ENCODE results near the gene CEP72. TPM values are rescaled to one million over a fixed set of nuclear protein-coding genes. Genes with fewer than 3 reads are reported as not detected.

Gene CEP72
- total and polyA plus RNA-seq, 4 donors = 1.3 to 5.9 (median 2.6) TPM

DNA sequence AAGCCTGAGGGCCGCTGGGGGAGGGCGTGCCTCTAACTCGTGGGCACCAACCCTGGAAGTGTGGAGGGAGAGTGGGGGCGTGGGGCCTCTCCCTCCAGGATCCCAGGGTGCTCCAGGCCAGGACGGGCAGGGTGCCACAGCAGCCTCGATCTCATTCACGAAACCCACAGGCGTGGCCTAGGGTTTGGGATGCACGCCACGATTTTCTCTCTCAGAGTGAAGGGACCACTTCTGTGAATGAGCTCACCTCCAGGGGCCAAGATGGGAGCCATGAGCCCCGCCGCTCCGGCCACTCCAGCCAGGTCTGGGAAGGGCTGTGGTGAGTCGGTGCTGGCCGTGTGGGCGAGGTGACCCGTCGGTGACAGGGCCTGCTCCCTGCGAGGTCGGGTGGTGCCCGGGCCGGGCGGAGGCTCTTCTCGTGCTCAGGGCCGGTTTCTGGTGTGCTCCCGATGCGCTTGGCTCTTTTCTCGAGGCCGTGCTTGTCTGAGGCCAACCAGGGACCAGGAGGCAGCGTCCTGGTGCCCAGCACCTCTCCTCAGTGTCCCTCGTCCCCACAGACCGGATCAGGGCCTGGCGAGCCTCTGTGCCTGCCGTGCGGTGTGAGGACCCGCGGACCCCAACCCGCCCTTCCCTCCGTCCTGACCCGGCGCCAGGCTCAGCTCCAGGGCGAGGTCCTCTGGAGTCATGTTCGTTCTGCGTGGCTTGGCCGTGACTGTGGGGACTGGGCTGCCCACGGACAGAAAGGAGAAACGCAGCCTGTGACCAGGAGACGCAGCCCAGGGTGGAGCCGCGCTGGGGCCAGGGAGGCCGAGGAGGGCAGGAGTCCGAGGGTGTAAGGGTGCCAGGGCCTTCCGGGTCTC is 50.0 kb downstream of the CEP72 start (continued):
- TF ChIP-seq, protein P1, sequence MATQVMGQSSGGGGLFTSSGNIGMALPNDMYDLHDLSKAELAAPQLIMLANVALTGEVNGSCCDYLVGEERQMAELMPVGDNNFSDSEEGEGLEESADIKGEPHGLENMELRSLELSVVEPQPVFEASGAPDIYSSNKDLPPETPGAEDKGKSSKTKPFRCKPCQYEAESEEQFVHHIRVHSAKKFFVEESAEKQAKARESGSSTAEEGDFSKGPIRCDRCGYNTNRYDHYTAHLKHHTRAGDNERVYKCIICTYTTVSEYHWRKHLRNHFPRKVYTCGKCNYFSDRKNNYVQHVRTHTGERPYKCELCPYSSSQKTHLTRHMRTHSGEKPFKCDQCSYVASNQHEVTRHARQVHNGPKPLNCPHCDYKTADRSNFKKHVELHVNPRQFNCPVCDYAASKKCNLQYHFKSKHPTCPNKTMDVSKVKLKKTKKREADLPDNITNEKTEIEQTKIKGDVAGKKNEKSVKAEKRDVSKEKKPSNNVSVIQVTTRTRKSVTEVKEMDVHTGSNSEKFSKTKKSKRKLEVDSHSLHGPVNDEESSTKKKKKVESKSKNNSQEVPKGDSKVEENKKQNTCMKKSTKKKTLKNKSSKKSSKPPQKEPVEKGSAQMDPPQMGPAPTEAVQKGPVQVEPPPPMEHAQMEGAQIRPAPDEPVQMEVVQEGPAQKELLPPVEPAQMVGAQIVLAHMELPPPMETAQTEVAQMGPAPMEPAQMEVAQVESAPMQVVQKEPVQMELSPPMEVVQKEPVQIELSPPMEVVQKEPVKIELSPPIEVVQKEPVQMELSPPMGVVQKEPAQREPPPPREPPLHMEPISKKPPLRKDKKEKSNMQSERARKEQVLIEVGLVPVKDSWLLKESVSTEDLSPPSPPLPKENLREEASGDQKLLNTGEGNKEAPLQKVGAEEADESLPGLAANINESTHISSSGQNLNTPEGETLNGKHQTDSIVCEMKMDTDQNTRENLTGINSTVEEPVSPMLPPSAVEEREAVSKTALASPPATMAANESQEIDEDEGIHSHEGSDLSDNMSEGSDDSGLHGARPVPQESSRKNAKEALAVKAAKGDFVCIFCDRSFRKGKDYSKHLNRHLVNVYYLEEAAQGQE (IDR thresholded peaks at IDR 0.05) = no peak
- no peak for TF ChIP-seq GABPA (IDR thresholded peaks at IDR 0.05 in 1 of 2, conservative IDR thresholded peaks at IDR 0.05 in 1 of 2)
- no peak for TF ChIP-seq SP1 (IDR thresholded peaks at IDR 0.05)

DNA sequence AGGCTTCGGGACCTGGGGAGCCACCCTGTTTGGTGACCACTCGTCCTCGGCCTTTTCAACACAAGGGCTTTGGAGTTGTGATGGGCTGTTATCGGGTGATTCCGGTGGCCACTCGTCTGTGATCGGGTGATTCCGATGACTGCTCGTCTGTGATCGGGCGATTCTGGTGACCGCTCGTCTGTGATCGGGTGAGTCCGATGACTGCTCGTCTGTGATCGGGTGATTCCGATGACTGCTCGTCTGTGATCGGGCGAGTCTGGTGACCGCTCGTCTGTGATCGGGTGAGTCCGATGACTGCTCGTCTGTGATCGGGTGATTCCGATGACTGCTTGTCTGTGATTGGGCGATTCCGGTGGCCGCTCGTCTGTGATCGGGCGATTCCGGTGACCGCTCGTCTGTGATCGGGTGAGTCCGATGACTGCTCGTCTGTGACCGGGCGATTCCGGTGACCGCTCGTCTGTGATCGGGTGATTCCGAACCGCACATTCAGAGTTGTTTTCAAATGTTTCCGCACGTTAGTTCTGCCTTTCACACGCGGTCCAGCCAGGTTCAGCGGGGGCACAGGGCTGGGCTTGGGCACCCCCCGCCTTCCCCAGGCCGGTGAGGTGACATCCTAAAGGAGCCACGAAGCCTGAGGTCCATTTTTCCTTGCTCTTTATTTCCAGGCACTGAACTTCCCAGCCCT is 50.8 kb downstream of the CEP72 start:
- H3K4me1 ChIP-seq (ENCODE audit: control insufficient read depth in 4 of 4, insufficient read depth in 4 of 4, low read length in 3 of 4) = peaks cover 0 to 19% (median 9%) of the 10 kb centered on the region in 4 donors
- no peak overlapping the region for H3K4me3 ChIP-seq (ENCODE audit: low read depth in 1 of 3, low read length in 3 of 3)
- no peak overlapping the region for H3K9ac ChIP-seq (ENCODE audit: low read depth in 1 of 2, low read length in 2 of 2)
- WGBS = 94% methylated on average over 56 of the region's 56 CpGs
- no peak overlapping the region for H3K27ac ChIP-seq (ENCODE audit: low read depth in 1 of 2, low read length in 2 of 2)
- H3K9me3 ChIP-seq (ENCODE audit: control insufficient read depth in 4 of 4, low read length in 3 of 4) = no peaks in the 10 kb centered on the region
- H3K27me3 ChIP-seq (ENCODE audit: control insufficient read depth in 4 of 4, insufficient read depth in 4 of 4, low read length in 3 of 4) = no peaks in the 10 kb centered on the region
- no peak for TF ChIP-seq FOXA1 (IDR thresholded peaks at IDR 0.05)
- no peak for TF ChIP-seq YY1 (IDR thresholded peaks at IDR 0.05)
- TF ChIP-seq FOXA2 (IDR thresholded peaks at IDR 0.05) = no peak
- TF ChIP-seq GABPA (IDR thresholded peaks at IDR 0.05 in 1 of 2, conservative IDR thresholded peaks at IDR 0.05 in 1 of 2) = no peak
- no peak for TF ChIP-seq NR2F2 (IDR thresholded peaks at IDR 0.05)
- no peak for TF ChIP-seq JUND (IDR thresholded peaks at IDR 0.05)
- TF ChIP-seq EGR1 (IDR thresholded peaks at IDR 0.05; ENCODE audit: low read depth in 2 of 2) = no peak
- no peak for TF ChIP-seq SP1 (IDR thresholded peaks at IDR 0.05)
- TF ChIP-seq RAD21 (IDR thresholded peaks at IDR 0.05) = no peak
- TF ChIP-seq, protein P2, sequence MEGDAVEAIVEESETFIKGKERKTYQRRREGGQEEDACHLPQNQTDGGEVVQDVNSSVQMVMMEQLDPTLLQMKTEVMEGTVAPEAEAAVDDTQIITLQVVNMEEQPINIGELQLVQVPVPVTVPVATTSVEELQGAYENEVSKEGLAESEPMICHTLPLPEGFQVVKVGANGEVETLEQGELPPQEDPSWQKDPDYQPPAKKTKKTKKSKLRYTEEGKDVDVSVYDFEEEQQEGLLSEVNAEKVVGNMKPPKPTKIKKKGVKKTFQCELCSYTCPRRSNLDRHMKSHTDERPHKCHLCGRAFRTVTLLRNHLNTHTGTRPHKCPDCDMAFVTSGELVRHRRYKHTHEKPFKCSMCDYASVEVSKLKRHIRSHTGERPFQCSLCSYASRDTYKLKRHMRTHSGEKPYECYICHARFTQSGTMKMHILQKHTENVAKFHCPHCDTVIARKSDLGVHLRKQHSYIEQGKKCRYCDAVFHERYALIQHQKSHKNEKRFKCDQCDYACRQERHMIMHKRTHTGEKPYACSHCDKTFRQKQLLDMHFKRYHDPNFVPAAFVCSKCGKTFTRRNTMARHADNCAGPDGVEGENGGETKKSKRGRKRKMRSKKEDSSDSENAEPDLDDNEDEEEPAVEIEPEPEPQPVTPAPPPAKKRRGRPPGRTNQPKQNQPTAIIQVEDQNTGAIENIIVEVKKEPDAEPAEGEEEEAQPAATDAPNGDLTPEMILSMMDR (IDR thresholded peaks at IDR 0.05; ENCODE audit: low read depth, low read length, missing input control) = no peak
- no peak for TF ChIP-seq RXRA (IDR thresholded peaks at IDR 0.05)
- TF ChIP-seq HNF4G (IDR thresholded peaks at IDR 0.05) = no peak
- TF ChIP-seq, protein P3, sequence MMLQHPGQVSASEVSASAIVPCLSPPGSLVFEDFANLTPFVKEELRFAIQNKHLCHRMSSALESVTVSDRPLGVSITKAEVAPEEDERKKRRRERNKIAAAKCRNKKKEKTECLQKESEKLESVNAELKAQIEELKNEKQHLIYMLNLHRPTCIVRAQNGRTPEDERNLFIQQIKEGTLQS (IDR thresholded peaks at IDR 0.05) = no peak
- TF ChIP-seq TAF1 (conservative IDR thresholded peaks at IDR 0.05) = no peak
- H3K36me3 ChIP-seq (ENCODE audit: control insufficient read depth in 4 of 4, insufficient read depth in 3 of 4, low read depth in 1 of 4, low read length in 3 of 4) = peaks cover 2 to 11% (median 5%) of the 10 kb centered on the region in 4 donors
- DNase-seq (ENCODE audit: low spot score) = no peak
